Measurements from ENCODE around the gene HOXA13. TPM values are rescaled to one million over a fixed set of nuclear protein-coding genes. Genes with fewer than 3 reads are reported as not detected.

The HOXA13 gene
- not detected for total RNA-seq

DNA sequence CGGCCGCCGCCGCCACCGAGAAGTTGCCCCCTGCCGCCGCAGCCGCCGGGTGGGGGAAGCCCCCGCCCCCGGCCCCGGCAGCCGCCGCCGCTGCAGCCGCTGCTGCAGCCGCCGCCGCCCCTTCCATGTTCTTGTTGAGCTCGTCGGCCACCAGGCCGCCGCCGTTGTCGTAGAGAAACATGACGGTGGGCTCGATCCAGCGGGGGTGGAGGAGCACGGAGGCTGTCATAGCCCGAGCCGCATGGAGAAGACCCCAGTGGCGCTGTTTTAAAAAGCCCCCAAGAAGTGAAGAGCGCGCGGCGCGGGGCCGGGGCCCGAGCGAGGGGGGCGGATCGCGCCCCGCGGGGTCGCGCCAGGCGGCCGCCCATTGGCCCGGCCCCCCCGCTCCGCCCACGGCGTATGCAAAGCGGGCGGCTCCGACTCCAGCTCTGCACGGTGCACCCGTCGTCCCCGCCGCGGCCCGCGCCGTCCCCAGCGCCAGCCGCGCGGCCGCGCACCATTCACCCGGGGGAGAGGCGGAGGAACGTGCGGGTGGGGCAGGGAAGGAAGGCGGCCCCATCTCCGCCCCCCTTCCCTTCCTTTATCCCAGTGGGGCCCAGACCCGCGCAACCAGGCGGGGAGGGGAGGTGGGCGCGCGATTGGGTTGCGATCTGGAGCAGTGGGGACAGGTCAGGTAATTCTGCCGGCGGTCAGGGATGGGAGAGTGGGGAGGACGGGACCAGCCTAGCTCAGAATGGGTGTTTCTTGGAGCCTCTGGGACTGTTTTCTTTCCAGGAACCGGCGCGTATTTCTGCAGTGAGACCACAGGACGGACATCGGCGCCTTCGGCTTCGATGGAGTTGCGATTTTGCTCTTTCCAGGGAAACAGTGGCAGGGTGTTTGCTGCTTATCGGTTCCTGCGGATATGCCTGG lies at the start of gene HOXA13:
Gene HOXA13, minus strand, starts transcription at position 243 of the 912 bp plus-strand sequence. Its CDS starts 14 bp downstream, at position 229.
- Mint-ChIP-seq H3K36me3 (no peaks in the 10 kb centered on the region), H3K4me1 (peaks cover 28% of the 10 kb centered on the region), H3K9me3 (no peaks in the 10 kb centered on the region), H3K27me3 (peaks cover 91% of the 10 kb centered on the region), H3K4me3 (peak within 1 kb of the TSS; percentile 79), H3K27ac (no peak within 1 kb of the TSS)
- peak; percentile 52 for DNase-seq

DNA sequence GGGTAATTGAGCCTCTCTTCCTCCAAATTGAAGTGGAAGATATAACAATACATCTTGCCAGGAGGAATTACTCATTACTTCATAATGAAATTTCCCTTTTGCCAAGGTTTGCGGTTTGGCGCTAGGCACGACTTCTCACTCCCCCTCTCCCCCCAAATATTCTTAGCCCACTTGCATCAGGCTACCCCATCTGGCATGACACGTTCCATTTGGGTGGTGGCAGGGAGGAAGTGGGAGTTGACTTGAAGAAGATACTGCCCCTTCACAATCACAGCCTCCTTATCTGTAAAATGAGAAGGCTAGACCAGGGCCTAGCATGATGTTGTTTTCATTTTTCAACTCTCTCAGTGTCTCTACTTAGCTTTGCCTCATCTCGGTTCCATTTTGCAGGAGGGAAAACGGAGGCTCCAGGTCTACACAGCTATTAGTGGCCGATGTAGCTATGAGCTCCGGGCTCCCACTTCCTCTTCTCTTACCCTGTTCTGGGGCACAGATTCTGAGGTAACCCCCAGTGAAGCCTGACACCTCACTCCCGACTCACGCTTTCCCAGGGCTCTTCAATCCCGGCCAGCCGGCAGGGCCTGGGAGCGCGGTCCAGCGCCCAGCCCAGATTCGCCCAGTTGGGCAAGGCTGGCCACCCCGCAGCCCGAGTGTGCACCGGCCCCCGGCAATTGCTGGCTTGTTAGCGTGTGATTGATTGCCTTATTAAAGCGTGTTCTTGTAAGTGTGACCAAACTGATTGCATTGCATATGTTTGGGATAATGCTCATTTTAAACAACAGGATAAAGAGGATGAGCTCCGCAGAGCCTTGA lies 49.2 kb upstream of the HOXA13 start:
- H3K4me3 Mint-ChIP-seq = no peak overlapping the region
- DNase-seq = no peak
- H3K27me3 Mint-ChIP-seq = peaks cover 98% of the 10 kb centered on the region
- no peak overlapping the region for H3K27ac Mint-ChIP-seq
- H3K36me3 Mint-ChIP-seq = no peaks in the 10 kb centered on the region
- peaks cover 17% of the 10 kb centered on the region for H3K4me1 Mint-ChIP-seq
- peaks cover 1% of the 10 kb centered on the region for H3K9me3 Mint-ChIP-seq

DNA sequence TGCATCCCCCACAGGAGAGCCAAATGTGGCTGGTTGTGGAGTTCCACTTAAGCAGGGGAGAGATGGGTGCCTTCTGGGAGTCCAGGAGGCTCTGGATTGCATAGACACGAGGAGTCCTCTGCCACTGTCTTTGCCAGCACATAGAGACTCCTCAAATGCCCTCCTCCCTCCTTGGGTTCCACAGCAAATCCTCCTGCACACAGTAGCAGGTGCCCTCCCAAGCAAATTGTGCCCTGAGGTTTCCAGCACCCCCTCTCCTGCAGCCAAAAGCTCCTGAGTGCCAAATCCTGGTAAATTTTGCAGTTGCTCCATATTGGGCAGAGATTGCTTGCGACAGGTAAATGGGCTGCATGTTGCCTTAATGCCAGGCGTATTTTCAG lies 48.5 kb upstream of the HOXA13 start:
- Mint-ChIP-seq H3K27ac (no peak overlapping the region), H3K4me3 (no peak overlapping the region), H3K36me3 (no peaks in the 10 kb centered on the region), H3K9me3 (peaks cover 1% of the 10 kb centered on the region), H3K27me3 (peaks cover 98% of the 10 kb centered on the region), H3K4me1 (peaks cover 17% of the 10 kb centered on the region)
- DNase-seq = no peak

DNA sequence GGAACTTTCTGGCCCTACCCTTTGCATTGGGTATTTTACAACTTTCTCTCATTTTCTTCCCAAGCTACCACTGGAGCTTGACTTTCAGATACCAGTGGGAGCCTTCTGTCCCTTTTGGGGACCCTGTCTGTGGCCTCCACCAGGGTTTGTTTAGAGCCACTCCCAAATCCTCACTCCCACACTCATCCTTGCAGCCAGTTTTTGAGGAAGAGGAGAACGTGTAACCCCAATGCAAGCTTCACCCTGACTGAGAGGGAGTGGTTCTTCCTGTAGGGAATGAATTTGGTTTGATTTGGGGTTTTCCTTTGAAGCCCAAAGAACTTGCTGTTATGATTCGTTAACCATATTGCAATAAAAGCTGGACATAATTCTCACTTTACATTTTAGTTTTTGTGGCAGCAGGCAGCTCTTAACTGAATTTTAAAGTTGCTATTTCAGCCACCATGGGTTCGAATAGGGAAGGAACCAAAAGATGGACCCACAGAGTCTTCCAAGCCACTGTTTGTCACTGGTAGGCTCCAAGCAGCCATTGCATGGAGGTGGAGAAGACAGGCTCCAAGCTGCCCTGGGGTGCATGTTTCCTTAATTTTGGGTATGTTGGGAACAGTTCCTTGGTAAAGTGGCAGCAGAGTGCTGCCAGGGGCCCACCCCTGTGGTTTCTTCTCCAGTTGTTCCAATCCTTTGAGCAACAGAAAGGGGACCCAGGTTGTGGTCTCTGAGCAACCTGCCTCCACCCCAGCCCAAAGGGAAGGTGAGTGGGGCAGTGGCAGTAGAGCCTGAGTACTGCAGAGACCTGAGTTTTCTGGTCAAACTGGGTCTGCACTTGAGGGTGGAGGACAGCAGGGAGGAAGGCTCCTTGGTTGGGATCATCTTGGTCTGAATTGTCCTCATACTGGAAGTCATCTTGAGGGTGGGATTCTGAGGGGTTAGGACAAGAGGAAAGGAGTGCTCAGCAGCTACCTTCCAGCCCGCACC lies 47.8 kb upstream of the HOXA13 start:
- H3K27ac Mint-ChIP-seq = no peak overlapping the region
- H3K9me3 Mint-ChIP-seq = peaks cover 1% of the 10 kb centered on the region
- H3K27me3 Mint-ChIP-seq = peaks cover 95% of the 10 kb centered on the region
- no peak for DNase-seq
- H3K4me1 Mint-ChIP-seq = peaks cover 18% of the 10 kb centered on the region
- no peak overlapping the region for H3K4me3 Mint-ChIP-seq
- H3K36me3 Mint-ChIP-seq = no peaks in the 10 kb centered on the region

DNA sequence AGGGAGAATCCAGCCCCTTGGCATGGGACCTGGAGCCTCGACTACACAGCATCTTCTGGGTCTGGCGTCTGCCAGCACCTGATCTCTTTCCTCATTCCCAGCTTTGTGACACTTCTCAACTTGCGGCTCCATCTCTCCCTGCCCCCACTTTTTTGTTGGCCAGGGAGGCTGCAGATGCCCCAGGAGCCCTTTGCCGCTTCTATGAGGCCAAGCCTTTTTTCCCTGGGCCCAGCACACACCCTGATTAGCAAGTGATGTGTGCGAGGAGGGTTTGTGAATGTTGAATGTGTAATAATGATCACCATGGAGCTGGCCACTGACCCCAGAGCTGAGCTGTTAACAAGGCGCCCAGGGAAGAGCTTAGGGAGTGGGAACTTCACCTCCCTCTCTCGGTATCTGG lies 47.1 kb upstream of the HOXA13 start:
- no peaks in the 10 kb centered on the region for H3K9me3 Mint-ChIP-seq
- H3K4me3 Mint-ChIP-seq = no peak overlapping the region
- peaks cover 22% of the 10 kb centered on the region for H3K4me1 Mint-ChIP-seq
- H3K36me3 Mint-ChIP-seq = no peaks in the 10 kb centered on the region
- H3K27ac Mint-ChIP-seq = no peak overlapping the region
- H3K27me3 Mint-ChIP-seq = peaks cover 95% of the 10 kb centered on the region
- no peak for DNase-seq

DNA sequence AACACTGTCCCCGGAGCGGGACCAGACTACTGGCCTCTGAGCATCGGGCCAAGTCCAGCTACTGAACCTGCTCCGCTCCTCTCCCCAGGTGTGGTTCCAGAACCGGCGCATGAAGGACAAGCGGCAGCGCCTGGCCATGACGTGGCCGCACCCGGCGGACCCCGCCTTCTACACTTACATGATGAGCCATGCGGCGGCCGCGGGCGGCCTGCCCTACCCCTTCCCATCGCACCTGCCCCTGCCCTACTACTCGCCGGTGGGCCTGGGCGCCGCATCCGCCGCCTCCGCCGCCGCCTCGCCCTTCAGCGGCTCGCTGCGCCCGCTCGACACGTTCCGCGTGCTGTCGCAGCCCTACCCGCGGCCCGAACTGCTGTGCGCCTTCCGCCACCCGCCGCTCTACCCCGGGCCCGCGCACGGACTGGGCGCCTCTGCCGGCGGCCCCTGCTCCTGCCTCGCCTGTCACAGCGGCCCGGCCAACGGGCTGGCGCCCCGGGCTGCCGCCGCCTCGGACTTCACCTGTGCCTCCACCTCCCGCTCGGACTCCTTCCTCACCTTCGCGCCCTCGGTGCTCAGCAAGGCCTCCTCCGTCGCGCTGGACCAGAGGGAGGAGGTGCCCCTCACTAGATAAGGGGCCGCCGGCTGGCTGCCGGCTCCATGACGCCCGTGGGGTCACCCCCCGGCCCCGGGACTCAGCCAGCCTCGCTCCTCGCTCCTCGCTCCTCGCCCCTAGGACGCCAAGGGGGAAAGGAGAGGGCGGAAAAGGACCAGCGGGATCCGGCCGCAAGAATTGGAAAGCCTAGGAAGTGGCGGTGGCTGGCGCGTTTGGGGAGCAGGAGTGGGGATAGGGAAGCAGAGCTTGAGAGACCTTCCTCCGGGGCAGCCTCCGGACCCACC lies 46.2 kb upstream of the HOXA13 start:
- Mint-ChIP-seq H3K36me3 (no peaks in the 10 kb centered on the region), H3K9me3 (no peaks in the 10 kb centered on the region), H3K27me3 (peaks cover 98% of the 10 kb centered on the region), H3K4me3 (no peak overlapping the region), H3K27ac (no peak overlapping the region), H3K4me1 (peaks cover 18% of the 10 kb centered on the region)
- DNase-seq = peak; percentile 47

DNA sequence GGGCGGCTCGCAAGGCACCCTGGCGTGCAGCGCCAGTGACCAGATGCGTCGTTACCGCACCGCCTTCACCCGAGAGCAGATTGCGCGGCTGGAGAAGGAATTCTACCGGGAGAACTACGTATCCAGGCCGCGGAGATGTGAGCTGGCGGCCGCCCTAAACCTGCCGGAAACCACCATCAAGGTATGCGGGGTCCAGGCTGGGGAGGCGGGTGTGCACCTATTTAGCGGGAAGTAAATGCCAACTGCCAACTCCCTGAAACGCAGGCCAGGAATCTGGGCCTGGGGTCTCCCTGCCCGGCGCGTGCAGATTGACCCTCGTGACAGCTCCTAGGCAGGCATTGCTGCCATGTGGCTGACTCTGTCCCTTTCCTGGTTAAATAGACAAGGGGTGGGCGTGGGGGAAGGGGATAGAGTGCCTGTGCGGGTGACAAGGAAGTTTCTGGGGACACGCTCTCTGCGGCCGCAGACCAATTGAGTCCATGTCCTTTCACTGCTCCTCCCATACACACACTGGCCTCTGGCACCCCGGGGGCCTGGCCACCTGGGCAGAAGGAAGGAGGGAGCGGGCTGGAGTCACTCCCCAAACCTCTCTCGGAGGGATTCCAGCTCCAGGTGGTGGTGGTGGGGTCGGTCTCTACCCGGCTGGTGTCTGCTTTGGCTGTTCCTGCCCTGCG lies 45.4 kb upstream of the HOXA13 start:
- DNase-seq = no peak
- no peaks in the 10 kb centered on the region for H3K9me3 Mint-ChIP-seq
- H3K27me3 Mint-ChIP-seq = peaks cover 98% of the 10 kb centered on the region
- H3K36me3 Mint-ChIP-seq = no peaks in the 10 kb centered on the region
- peaks cover 14% of the 10 kb centered on the region for H3K4me1 Mint-ChIP-seq
- no peak overlapping the region for H3K4me3 Mint-ChIP-seq
- H3K27ac Mint-ChIP-seq = no peak overlapping the region

DNA sequence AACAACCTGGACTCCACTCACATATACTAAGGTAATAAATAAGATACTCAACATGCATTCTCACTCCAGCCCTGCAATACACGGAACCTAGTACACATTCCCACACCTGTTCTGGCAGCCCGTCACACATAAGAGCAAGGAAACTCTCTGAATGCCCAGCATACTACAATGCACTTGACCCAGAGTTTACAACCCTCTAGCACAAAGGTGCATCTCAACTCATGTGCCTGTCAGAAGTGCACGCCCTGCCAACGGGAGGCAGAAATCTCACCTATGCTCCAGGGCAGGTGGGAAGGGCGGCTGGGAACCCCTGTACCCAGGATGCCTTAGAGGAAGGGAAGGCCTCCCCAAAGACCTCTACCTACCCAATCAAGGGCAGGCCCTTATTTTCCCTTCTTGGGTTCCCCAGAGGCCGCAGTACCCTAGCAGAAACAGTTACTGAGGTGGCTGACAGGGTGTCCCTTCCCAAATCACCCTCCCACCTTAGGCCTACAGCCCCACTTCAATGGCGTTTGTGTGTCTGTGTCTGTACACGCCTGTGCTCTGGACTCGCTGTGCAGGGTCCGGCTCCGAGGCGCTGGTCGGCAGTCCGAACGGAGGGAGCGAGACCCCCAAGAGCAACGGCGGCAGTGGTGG lies 44.7 kb upstream of the HOXA13 start:
- Mint-ChIP-seq H3K4me1 (peaks cover 20% of the 10 kb centered on the region), H3K36me3 (no peaks in the 10 kb centered on the region), H3K27me3 (peaks cover 98% of the 10 kb centered on the region), H3K9me3 (no peaks in the 10 kb centered on the region), H3K27ac (no peak overlapping the region), H3K4me3 (no peak overlapping the region)
- DNase-seq = no peak

DNA sequence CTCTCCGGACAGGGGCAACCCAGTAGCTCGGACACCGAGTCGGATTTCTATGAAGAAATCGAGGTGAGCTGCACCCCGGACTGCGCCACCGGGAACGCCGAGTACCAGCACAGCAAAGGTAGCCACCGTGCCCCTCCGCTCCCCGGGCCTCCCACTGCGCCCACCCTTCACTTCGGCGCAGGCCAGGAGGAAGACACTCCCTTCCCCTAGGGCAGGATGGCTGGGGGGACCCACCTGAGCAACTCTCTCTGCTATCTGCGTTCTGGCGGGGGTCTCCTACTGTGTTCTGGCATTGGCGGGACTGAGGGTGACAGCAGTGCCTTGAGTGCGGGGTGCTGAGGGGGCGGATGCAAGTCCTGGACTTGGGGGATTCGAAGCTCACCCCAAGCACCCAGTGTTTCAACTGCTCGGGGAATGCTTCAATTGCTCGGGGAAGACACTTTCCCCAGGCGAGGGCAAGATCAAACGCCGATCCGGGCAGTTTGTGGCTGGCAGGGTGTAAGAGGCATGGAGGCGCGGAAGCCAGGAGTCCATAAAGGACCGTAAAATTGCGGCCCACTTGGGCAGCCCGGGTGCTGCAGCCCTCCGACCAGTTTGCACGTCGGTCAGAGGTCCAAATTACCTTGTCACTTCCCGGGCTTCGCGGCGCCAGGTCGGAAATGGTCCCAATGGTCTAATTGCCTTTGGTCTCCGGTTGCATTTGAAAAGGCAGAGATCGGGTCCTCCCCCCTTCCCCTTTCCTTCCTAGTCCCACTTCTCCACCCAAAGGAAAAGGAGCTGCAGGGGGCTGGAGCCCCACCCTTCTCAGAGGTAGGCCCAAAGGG lies 43.7 kb upstream of the HOXA13 start:
- H3K36me3 Mint-ChIP-seq = no peaks in the 10 kb centered on the region
- H3K27ac Mint-ChIP-seq = no peak overlapping the region
- no peaks in the 10 kb centered on the region for H3K9me3 Mint-ChIP-seq
- no peak overlapping the region for H3K4me3 Mint-ChIP-seq
- H3K27me3 Mint-ChIP-seq = peaks cover 95% of the 10 kb centered on the region
- DNase-seq = no peak
- H3K4me1 Mint-ChIP-seq = peaks cover 16% of the 10 kb centered on the region

DNA sequence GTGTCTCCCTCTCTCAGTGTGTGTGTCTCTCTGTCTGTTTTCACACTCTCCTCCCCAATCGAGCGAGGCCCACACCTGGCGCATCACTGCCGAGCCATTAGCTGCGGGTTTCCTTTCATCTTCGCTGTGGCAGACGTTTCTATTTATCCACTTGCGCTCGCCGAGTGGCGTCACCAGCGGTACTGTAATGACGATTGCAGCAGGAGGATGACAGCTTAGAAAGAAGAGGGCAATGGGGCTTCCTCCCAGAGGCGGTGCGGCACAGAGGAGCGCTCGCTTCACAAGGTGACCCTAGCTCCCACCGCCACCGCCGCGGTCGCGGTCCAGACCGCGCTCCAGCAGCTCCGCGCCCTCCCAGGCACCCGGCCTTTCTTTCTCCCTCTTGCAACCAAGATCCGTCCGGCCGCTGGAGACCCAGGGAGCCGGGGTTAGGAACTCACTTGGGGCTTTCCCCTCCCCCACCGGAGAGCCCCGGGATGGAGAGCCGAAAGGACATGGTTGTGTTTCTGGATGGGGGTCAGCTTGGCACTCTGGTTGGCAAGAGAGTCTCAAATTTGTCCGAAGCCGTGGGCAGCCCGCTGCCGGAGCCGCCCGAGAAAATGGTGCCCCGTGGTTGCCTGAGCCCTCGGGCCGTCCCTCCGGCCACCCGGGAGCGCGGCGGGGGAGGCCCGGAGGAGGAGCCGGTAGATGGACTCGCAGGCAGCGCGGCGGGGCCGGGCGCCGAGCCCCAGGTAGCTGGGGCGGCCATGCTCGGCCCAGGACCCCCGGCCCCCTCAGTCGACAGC lies 42.9 kb upstream of the HOXA13 start, which contains the start of gene EVX1:
Gene EVX1, plus strand, starts transcription at position 248 of the 785 bp plus-strand sequence. Its CDS starts 229 bp downstream, at position 477.
- H3K9me3 Mint-ChIP-seq = no peaks in the 10 kb centered on the region
- no peaks in the 10 kb centered on the region for H3K36me3 Mint-ChIP-seq
- peaks cover 95% of the 10 kb centered on the region for H3K27me3 Mint-ChIP-seq
- H3K27ac Mint-ChIP-seq = no peak within 1 kb of the TSS
- H3K4me3 Mint-ChIP-seq = peak within 1 kb of the TSS; percentile 41
- H3K4me1 Mint-ChIP-seq = peaks cover 18% of the 10 kb centered on the region
- peak; percentile 56 for DNase-seq

DNA sequence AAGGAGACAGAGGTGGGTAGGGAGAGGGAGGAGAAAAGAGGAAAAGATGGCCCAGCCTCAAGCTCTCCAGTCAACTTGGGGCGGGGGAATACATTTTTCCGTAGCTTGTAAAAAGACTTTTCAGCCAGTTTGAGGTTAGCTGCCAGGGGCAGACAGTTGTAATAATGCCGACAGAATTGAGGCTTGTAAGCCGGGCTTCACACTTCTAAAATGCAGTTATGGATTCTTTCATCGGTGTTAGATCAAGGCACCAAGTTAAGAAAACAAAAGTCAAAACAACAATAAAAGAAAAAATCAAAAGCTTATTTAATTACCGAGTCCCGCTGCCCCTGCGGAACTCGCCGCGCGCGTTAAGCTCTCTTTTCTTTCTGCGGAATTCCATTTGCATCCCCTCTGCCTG lies 42.3 kb upstream of the HOXA13 start:
- Mint-ChIP-seq H3K36me3 (no peaks in the 10 kb centered on the region), H3K4me3 (peak overlapping the region; percentile 41), H3K4me1 (peaks cover 21% of the 10 kb centered on the region), H3K27me3 (peaks cover 95% of the 10 kb centered on the region), H3K9me3 (no peaks in the 10 kb centered on the region), H3K27ac (no peak overlapping the region)
- DNase-seq = no peak
